H9 (cell line): ENCODE results near the gene C15orf62. TPM values are rescaled to one million over a fixed set of nuclear protein-coding genes. Genes with fewer than 3 reads are reported as not detected.

ENCODE experiments used
- DNase-seq: peaks from one replicate; pipeline ENCODE4 v3.0.0-alpha.2; 2017
- H2AFZ ChIP-seq: one replicate; pipeline ENCODE4 v1.6.1; 2013; ENCODE audit warnings: mild to moderate bottlenecking, low read length, control low read depth, moderate library complexity
- H2AK5ac ChIP-seq: 2 replicates; pipeline ENCODE4 v1.6.1; 2013; ENCODE audit warnings: low read length, control low read depth, mixed read lengths; ENCODE audit not compliant: insufficient read length
- H2BK120ac ChIP-seq: one replicate; pipeline ENCODE4 v1.6.1; 2013; ENCODE audit warnings: low read depth, mild to moderate bottlenecking, low read length, control low read depth, inconsistent platforms; ENCODE audit not compliant: poor library complexity, severe bottlenecking
- H2BK12ac ChIP-seq: 2 replicates; pipeline ENCODE4 v1.6.1; 2013; ENCODE audit warnings: low read length, control low read depth, mixed read lengths, low read depth; ENCODE audit not compliant: insufficient read length
- H2BK15ac ChIP-seq: 2 replicates; pipeline ENCODE4 v1.6.1; 2013; ENCODE audit warnings: low read depth, low read length, control low read depth
- H2BK20ac ChIP-seq: one replicate; pipeline ENCODE4 v1.6.1; 2013; ENCODE audit warnings: low read depth, mild to moderate bottlenecking, low read length, control low read depth, inconsistent platforms; ENCODE audit not compliant: poor library complexity, severe bottlenecking
- H2BK5ac ChIP-seq: 2 replicates; pipeline ENCODE4 v1.6.1; 2013; ENCODE audit warnings: low read length, control low read depth, mixed read lengths; ENCODE audit not compliant: insufficient read length
- H3K14ac ChIP-seq: 2 replicates; pipeline ENCODE4 v1.6.1; 2013; ENCODE audit warnings: low read length, control low read depth; ENCODE audit not compliant: insufficient read depth
- H3K18ac ChIP-seq: 2 replicates; pipeline ENCODE4 v1.6.1; 2013; ENCODE audit warnings: low read depth, mild to moderate bottlenecking, mixed read lengths, low read length, control low read depth; ENCODE audit not compliant: insufficient read length
- H3K23ac ChIP-seq: 2 replicates; pipeline ENCODE4 v1.6.1; 2013; ENCODE audit warnings: low read length, control low read depth, mixed read lengths, low read depth; ENCODE audit not compliant: insufficient read length
- H3K23me2 ChIP-seq: 2 replicates; pipeline ENCODE4 v1.6.1; 2013; ENCODE audit warnings: low read depth, mild to moderate bottlenecking, mixed read lengths, low read length, control low read depth; ENCODE audit not compliant: insufficient read length, poor library complexity, severe bottlenecking
- H3K27ac ChIP-seq: 2 replicates; pipeline ENCODE4 v1.5.1; 2013; ENCODE audit warnings: low read length, control low read depth, mixed read lengths, low read depth; ENCODE audit not compliant: insufficient read length
- H3K27me3 ChIP-seq: 2 replicates; pipeline ENCODE4 v1.6.1; 2013; ENCODE audit warnings: low read length, control low read depth, inconsistent platforms; ENCODE audit not compliant: insufficient read depth
- H3K4ac ChIP-seq: 2 replicates; pipeline ENCODE4 v1.6.1; 2013; ENCODE audit warnings: low read depth, mild to moderate bottlenecking, control low read depth, inconsistent platforms, low read length, moderate library complexity
- H3K4me1 ChIP-seq: 2 replicates; pipeline ENCODE4 v1.6.1; 2013; ENCODE audit warnings: low read length, control low read depth, inconsistent platforms; ENCODE audit not compliant: insufficient read depth
- H3K4me2 ChIP-seq: 2 replicates; pipeline ENCODE4 v1.6.1; 2013; ENCODE audit warnings: low read length, control low read depth, mixed read lengths; ENCODE audit not compliant: insufficient read length, insufficient read depth
- H3K56ac ChIP-seq: 2 replicates; pipeline ENCODE4 v1.6.1; 2013; ENCODE audit warnings: low read depth, mild to moderate bottlenecking, mixed read lengths, low read length, control low read depth; ENCODE audit not compliant: insufficient read length
- H3K79me1 ChIP-seq: 2 replicates; pipeline ENCODE4 v1.6.1; 2013; ENCODE audit warnings: low read depth, mild to moderate bottlenecking, moderate library complexity, low read length, control low read depth, inconsistent platforms; ENCODE audit not compliant: insufficient read depth, poor library complexity, severe bottlenecking
- H3K79me2 ChIP-seq: 2 replicates; pipeline ENCODE4 v1.6.1; 2013; ENCODE audit warnings: low read length, control low read depth, inconsistent platforms; ENCODE audit not compliant: insufficient read depth
- H3K9ac ChIP-seq: 2 replicates; pipeline ENCODE4 v1.6.1; 2013; ENCODE audit warnings: low read length, control low read depth, mixed read lengths; ENCODE audit not compliant: insufficient read length; ENCODE audit errors: extremely low read depth
- H3K9me3 ChIP-seq: one replicate; pipeline ENCODE4 v1.6.1; 2013; ENCODE audit warnings: low read depth, low read length, inconsistent platforms; ENCODE audit not compliant: control insufficient read depth
- H3T11ph ChIP-seq: one replicate; pipeline ENCODE4 v1.6.1; 2013; ENCODE audit warnings: mild to moderate bottlenecking, low read length, control low read depth, inconsistent platforms
- H4K20me1 ChIP-seq: one replicate; pipeline ENCODE4 v1.6.1; 2013; ENCODE audit not compliant: control insufficient read depth, insufficient read length, insufficient read depth
- H4K5ac ChIP-seq: 2 replicates; pipeline ENCODE4 v1.6.1; 2013; ENCODE audit warnings: low read depth, mild to moderate bottlenecking, mixed read lengths, low read length, control low read depth; ENCODE audit not compliant: insufficient read length
- H4K8ac ChIP-seq: replicated peaks from 2 replicates; pipeline ENCODE4 v1.6.1; 2013; ENCODE audit warnings: low read length, control low read depth, mixed read lengths, low read depth; ENCODE audit not compliant: insufficient read length
- H4K91ac ChIP-seq: 2 replicates; pipeline ENCODE4 v1.6.1; 2013; ENCODE audit warnings: low read depth, mild to moderate bottlenecking, moderate library complexity, mixed read lengths, low read length, control low read depth; ENCODE audit not compliant: insufficient read length
- H3K27ac Mint-ChIP-seq, 3 experiments: 2 replicates in 2 of 3; 3 replicates in 1 of 3; pipeline ENCODE4 v1.8.0; 2020 to 2021; ENCODE audit warnings: mixed read lengths in 3 of 3, mild to moderate bottlenecking in 1 of 3, moderate library complexity in 1 of 3
- H3K27me3 Mint-ChIP-seq: 2 replicates; pipeline ENCODE4 v1.8.0; 2021; ENCODE audit warnings: low read depth, mild to moderate bottlenecking, moderate library complexity, mixed read lengths
- H3K36me3 Mint-ChIP-seq, 3 experiments: 2 replicates in 2 of 3; 3 replicates in 1 of 3; pipeline ENCODE4 v1.8.0; 2020 to 2021; ENCODE audit warnings: low read depth in 3 of 3, mixed read lengths in 3 of 3; ENCODE audit not compliant: insufficient read depth in 1 of 3
- H3K4me1 Mint-ChIP-seq, 2 experiments: 2 replicates each; pipeline ENCODE4 v1.8.0; 2020; ENCODE audit warnings: mixed read lengths in 2 of 2
- H3K4me3 Mint-ChIP-seq, 2 experiments: 2 replicates in 1 of 2; 3 replicates in 1 of 2; pipeline ENCODE4 v1.8.0; 2020 to 2021; ENCODE audit warnings: mild to moderate bottlenecking in 2 of 2, mixed read lengths in 2 of 2, moderate library complexity in 1 of 2
- H3K9me3 Mint-ChIP-seq, 2 experiments: 2 replicates in 1 of 2; 3 replicates in 1 of 2; pipeline ENCODE4 v1.8.0; 2020; ENCODE audit warnings: mild to moderate bottlenecking in 2 of 2, mixed read lengths in 2 of 2, moderate library complexity in 1 of 2
- WGBS: extraction: QIAGEN DNeasy Blood & Tissue Kit; methylation state at CpG from one replicate; pipeline ENCODE4 v1.1.7; 2013; ENCODE audit warnings: missing lambda C conversion rate, low lambda C conversion rate, mixed read lengths; ENCODE audit not compliant: insufficient read length; ENCODE audit errors: extremely low coverage; 5-methylcytosine and 5-hydroxymethylcytosine counted together
- total RNA-seq: library from RNA; stranded (reverse); gene quantifications from 2 replicates; pipeline ENCODE4 v1.2.1, GENCODE V29; 2021
- TF ChIP-seq, protein P1 (sequence below): fragments of 200-600 bp; sonication (generic); conservative IDR thresholded peaks from 3 replicates; pipeline ENCODE4 v1.8.0; 2021; ENCODE audit warnings: antibody characterized with exemption, mild to moderate bottlenecking

Gene C15orf62
- total RNA-seq, 1 experiment from 2014 or later, result 0.70 TPM

DNA sequence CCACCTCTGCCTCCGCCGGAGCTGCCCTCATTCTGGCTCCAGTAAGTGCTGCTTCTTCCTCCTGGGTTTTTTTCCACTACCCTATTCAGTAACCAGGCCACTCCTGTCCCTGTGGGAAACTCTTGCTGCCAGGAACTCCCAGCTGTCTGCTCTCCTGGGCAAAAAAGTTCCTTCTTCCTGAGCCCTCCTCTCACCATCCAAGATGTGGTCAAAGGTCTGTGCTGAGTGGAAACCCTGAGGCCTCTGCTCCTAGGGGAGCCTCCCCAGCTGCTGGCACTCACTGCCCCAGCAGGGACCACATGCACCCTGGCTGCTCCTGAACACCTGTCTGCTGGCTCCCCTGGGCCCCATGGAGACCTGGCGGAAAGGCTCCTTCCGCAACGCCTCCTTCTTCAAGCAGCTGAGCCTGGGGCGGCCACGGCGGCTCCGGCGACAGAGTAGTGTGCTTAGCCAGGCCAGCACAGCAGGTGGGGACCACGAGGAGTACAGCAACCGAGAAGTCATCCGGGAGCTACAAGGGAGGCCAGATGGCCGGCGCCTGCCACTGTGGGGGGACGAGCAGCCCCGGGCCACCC is 454 bp downstream of the C15orf62 start:
- DNase-seq, result no peak
- Mint-ChIP-seq H3K27me3 (no peaks in the 10 kb centered on the region; the same call in 1 of the 2 replicates), H3K27ac (peak overlapping the region in 2 of 3 experiments; percentile 11 to 83; a peak in 3 of 7 replicates), H3K36me3 (peaks cover 6 to 31% (median 11%) of the 10 kb centered on the region in 3 experiments), H3K4me1 (peaks cover 20 to 21% of the 10 kb centered on the region in 2 experiments), H3K9me3 (no peaks in the 10 kb centered on the region), H3K4me3 (no peak overlapping the region; a peak in 1 of 5 replicates)
- TF ChIP-seq, protein P1, sequence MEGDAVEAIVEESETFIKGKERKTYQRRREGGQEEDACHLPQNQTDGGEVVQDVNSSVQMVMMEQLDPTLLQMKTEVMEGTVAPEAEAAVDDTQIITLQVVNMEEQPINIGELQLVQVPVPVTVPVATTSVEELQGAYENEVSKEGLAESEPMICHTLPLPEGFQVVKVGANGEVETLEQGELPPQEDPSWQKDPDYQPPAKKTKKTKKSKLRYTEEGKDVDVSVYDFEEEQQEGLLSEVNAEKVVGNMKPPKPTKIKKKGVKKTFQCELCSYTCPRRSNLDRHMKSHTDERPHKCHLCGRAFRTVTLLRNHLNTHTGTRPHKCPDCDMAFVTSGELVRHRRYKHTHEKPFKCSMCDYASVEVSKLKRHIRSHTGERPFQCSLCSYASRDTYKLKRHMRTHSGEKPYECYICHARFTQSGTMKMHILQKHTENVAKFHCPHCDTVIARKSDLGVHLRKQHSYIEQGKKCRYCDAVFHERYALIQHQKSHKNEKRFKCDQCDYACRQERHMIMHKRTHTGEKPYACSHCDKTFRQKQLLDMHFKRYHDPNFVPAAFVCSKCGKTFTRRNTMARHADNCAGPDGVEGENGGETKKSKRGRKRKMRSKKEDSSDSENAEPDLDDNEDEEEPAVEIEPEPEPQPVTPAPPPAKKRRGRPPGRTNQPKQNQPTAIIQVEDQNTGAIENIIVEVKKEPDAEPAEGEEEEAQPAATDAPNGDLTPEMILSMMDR, result no peak
- Histone ChIP-seq H3K4me2 (no peak overlapping the region), H4K20me1 (no peaks in the 10 kb centered on the region), H3K23ac (no peak overlapping the region), H3K27me3 (no peaks in the 10 kb centered on the region), H2AK5ac (no peak overlapping the region), H3K79me2 (no peaks in the 10 kb centered on the region), H2BK12ac (no peak overlapping the region), H4K5ac (no peak overlapping the region), H3K79me1 (no peaks in the 10 kb centered on the region), H2BK15ac (no peak overlapping the region), H3K9me3 (no peaks in the 10 kb centered on the region), H4K91ac (no peak overlapping the region), H3K23me2 (no peaks in the 10 kb centered on the region), H2BK120ac (no peak overlapping the region), H3K56ac (no peak overlapping the region), H3K4ac (no peak overlapping the region), H3K18ac (no peak overlapping the region), H2AFZ (no peak overlapping the region), H2BK5ac (no peak overlapping the region), H4K8ac (no peak overlapping the region), H3K9ac (no peak overlapping the region), H2BK20ac (no peak overlapping the region), H3K27ac (no peak overlapping the region), H3K14ac (no peak overlapping the region), H3K4me1 (peaks cover 4% of the 10 kb centered on the region; the same call in 1 of the 2 replicates), H3T11ph (no peak overlapping the region)
- WGBS, result no CpG with 5 or more reads among the region's 17 CpGs
